ENCODE measurements around the gene SBK2.
"Not testable (repeated sequence)": the region's sequence is repeated elsewhere in the genome, so short reads cannot be mapped to it uniquely, and the experiment has no call there.

Gene SBK2

DNA sequence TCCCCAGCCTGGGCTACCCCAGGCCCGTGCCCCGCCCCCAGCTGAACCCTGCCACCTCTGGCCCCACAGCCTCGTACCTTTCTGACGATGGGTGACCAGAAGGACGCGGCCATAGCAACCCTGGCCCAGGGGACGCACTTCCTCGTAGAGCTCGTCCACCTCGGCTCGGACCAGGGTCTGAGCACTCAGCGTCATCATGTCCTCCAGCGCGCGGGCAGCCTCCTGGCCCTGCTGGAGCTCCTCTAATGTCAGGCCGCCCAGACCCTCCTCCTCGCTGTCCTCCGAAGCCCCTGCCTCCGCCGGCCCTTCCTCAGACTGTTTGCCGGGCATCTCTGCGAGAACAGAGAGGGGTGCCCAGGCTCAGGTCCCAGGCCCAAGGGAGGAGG, 975 bp downstream of the SBK2 start:
- DNase-seq (ENCODE audit: low read depth), result no peak

DNA sequence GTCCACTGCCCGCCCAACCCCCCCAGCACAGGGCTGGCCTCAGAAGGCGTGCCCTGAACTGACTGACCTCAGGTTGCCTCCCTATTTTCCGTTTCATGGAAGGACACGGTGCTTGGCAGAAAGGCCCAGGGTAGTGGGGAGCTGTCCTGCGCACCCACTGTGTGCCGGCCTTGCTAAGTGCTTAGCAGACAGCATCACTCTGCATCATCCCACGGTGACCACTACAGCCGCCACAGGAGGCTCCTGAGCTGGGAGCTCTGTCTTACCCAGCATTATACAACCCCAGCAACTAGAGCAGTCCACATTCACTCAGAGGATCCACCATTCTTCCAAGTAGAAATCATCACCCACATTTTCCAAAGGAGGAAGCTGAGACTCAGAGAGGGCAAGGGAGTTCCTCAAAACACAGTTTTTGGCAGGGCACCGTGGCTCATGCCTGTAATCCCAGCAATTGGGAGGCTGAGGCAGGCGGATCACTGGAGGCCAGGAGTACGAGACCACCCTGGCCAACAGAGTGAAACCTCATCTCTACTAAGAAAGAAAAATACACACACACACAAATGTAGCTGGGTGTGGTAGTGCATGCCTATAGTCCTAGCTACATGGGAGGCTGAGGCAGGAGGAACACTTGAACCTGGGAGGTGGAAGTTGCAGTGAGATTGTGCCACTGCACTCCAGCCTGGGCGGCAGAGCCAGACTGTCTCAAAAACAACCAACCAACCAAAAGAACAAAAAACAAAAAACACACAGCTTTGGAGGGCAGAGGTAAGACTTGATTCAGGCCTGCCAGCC, 1.6 kb downstream of the SBK2 start:
- DNase-seq (ENCODE audit: low read depth), result no peak

DNA sequence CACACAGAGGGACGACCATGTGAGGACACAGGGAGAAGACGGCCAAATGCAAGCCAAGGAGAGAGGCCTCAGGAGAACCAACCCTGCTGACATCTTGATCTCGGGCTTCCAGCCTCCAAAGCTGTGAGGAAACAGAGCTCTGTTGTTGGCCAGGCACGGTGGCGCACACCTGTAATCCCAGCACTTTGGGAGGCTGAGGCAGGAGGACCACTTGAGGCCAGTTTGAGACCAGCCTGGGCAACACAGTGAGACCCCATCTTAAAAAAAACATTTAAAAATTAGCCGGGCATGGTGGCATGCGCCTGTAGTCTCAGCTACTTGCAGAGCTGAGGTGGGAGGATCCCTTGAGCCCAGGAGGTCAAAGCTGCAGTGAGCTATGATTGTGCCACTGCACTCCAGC, 2.7 kb downstream of the SBK2 start:
- not testable (repeated sequence) for DNase-seq (ENCODE audit: low read depth)

DNA sequence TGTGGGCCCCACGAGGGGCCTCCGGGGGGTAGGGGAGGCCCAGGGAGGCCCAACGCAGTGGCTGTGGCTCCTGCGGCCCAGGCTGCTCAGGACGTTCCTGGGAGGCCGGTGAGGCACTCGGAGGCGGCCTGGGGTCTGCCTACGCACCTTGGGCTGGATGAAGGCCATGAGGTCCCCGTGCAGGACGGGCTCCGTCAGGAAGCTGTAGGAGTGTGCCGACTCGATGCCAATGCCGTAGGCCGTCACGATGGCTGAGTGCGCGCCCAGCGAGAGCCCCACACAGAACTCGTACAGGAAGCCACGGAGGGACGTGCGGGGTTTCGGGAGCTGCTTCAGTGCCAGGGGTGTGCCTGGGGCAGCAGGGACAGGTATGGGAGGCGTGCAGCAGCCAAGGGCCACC, 5.9 kb downstream of the SBK2 start:
- DNase-seq (ENCODE audit: low read depth), result no peak

DNA sequence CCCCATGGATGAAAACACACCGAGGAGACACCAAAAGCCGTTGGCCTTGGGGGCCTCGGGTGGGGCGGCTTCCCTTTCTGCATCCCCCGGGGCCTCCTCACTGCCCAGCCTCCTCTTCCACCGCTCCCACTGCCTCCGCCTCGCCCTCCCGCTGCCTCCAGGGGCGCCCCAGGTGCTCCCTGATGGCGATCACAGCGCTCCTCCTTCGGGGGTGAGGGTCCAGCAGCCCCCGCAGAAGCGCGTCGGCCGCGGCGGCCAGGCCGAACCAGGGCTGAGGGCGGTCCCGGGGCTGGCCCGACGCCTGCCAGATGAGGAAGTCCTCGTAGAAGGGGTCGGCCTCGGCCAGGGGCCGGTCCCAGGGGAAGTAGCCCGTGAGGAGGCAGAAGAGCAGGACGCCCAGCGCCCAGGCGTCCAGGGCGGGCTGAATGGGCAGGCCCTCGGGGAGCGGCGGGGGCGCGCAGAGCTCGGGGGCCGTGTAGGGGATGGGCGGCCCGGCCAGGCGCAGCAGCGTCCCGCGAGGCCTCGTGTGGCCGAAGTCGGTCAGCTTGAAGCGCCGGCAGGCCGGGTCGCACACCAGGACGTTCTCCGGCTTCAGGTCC, 7.2 kb downstream of the SBK2 start:
- no peak for DNase-seq (ENCODE audit: low read depth)

DNA sequence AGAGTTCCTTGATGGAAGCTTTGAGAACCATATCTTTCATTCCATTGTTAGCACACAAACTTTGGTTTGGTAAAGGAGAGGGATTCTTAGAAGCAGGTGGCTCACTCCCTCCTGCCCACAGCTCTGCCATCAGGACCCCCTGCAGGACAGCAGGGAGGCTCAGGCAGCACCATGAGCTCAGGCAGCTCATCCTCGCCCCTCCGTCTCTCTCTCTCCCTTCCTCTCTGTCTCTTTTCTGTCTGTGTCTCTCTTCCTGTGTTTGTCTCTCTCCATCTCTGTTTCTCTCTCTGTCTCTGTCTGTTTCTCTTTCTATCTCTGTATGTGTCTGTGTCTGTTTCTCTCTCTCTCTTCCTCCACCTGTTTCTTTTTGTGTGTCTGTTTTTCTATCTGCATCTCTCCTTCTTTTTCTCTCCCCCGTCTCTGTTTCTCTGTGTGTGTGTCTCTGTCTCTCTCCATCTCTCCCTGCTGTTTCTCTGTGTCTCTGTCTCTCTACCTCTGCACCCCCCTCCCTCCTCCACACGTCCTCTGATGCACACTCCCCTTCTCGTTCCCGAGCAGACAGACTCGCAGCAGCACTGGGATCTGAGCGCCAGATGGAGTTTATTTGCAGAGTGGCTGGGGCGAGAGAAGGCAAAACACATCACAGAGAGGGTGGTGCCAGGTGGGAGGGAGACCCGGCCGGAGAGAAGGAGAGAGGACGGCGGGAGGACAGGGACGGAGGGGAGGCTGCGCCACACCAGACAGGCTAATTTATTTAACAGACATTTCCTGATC, 8.7 kb downstream of the SBK2 start:
- DNase-seq (ENCODE audit: low read depth), result no peak

DNA sequence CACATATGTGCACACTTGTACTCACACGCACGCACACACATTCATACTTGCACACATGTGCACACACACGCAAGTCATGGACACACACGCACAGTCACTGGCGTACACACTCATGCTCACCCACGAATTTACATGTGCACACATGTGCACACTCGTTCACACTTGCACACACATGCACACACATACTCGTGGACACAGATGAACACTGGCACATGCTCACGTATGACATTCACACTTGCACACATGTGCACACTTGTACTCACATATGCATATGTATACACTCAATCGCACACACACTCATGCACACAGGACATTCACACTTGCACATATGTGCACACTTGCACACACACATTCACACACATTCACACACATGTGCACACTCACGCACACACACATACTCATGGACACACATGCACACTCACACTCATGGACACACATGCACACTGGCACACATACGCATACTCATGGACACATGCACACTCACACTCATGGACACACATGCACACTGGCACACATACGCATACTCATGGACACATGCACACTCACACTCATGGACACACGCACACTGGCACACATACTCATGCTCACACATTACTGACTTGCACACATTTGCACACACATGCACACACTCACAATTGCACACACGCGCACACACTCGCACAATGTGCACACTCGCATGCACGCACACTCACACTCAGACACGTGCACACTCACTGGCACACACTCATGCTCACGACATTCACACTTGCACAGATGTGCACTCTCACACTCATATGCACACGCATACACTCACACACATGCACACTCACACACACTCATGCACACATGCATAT, 9.5 kb downstream of the SBK2 start:
- DNase-seq (ENCODE audit: low read depth), result no peak

DNA sequence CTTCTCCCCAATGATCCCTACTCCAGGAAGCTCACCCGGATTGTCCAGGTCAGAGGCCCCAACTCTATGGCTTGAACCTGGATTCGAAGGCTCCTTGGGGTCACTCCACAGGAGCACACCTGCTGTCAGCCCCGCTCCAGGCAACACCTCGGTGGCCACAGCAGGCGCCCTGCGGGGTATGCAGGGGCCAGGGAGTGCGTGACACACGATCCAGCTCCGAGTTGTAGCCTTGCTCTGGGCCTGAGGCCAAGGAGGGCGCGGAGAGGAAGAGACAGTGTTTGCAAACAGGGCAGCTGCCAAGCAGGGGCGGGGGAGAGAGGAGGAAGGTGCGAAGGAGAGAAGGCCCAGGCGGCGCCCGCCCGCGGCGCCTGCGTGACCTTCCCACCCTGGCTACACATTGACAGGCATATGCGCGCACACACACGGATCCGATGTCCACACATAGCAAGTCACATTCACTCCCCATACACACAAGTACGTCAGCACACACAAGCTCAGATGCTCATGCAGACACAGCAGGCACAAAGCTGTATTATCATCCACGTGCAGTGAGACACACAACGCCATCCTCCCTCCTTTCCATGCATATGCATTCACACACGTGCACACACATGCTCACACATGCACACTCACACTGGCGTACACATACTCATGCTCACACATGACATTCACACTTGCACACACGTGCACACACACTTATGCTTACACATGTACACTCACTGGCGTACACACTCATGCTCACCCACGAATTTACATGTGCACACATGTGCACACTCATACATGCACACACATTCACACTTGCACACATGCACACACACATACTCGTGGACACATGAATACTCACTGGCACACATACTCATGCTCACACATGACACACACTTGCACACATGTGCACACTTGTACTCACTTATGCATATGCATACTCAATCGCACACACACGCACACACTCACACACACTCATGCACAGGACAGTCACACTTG, 10.4 kb downstream of the SBK2 start:
- peak; percentile 48 for DNase-seq (ENCODE audit: low read depth)

DNA sequence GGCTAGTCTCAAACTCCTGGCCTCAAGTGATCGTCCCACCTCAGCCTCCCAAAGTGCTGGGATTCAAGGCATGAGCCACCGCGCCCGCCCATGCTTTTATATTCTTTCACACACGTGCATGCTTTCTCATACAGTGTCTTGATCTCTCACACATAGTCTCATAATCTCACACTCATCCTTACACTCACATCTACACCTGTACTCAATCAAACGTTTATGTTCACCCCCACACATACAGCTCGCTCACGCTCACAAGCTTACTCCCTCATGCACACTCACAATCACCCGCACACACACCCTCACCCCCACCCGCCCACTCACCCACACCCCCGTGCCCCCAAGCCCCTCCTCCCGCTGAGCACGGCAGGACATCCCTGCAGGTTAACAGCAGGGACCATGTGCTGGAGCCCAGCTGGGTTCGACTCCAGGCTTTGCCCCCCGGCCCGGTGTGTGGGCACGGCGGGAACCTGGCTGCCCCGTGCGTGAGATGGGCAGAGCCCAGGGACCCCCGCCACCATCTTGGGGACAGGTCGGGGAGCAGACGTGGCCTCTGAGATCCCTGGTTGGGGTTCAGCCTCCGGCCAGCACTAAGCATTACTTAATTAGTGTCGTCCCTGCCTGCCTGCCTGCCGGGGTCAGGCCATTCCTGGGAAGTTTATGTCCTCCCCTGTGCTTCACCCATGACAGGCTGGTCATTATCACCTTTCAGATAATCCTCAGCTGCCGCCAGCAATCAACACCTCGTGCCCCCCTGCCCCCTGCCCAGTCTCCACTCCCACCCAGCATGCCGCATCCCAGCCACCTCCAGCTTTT, 11.4 kb downstream of the SBK2 start:
- DNase-seq (ENCODE audit: low read depth), result no peak

DNA sequence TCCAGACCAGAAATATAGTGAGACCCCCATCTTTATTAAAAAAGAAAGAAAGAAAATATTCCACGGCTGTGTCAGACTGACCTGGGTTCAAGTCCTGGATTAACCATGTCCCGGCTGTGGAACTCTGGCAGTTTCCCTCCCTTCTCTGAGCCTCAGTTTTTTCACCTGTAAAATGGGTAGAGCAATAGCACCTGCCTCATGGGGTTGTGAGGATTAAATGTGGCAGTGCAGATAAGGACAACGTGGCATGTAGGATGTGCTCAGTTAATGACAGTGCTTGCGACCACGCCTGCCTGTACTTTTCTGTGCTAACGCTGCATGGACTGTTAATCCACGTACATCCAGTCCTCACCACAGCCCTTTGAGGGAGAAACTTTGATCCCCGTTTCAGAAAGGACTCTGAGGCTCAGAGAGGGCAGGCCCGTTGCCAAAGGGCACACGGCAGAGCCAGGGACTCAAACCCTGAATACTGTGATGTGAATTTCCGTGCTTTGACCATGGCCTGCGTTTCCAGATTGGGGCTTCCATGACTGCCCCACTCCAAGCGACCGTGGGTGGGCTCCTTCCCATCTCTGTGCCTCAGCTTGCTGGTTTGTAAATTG, 16.1 kb downstream of the SBK2 start:
- no peak for DNase-seq (ENCODE audit: low read depth)

DNA sequence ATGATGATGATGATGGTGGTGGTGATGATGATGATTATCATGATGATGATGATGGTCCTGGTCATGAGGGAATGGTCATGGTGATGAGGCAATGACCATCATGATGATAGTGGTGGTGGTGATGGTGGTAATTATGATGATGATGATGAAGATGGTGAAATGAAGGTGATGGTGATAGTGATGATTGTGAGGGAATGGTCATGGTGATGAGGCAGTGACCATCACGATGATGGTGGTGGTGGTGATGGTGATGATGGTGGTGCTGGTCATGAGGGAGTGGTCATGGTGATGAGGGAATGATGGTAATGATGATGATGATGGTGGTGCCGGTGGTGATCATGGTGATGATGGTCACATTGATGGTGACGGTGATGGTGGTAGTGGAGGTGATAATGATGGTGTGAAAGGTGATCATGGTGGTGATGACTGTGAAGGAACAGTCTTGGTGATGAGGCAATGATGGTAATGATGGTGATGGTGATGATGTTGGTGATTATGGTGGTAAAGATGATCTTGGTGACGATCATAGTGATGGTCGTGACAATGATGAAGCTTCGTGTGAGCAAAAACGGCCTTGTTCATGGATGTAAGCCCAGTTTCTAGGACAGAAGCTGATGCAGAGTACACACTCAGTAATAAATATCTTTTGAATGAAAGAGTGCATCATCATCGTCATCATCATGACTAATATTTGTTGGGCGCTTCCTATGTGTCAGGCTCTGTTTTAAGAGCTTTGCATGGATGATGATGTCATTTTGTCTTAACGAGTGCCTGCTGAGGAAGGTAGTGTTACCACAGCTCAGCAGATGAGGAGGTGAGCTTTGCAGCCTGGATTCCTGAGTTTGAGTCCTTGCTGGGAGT, 17.3 kb downstream of the SBK2 start:
- DNase-seq (ENCODE audit: low read depth), result peak; percentile 94

DNA sequence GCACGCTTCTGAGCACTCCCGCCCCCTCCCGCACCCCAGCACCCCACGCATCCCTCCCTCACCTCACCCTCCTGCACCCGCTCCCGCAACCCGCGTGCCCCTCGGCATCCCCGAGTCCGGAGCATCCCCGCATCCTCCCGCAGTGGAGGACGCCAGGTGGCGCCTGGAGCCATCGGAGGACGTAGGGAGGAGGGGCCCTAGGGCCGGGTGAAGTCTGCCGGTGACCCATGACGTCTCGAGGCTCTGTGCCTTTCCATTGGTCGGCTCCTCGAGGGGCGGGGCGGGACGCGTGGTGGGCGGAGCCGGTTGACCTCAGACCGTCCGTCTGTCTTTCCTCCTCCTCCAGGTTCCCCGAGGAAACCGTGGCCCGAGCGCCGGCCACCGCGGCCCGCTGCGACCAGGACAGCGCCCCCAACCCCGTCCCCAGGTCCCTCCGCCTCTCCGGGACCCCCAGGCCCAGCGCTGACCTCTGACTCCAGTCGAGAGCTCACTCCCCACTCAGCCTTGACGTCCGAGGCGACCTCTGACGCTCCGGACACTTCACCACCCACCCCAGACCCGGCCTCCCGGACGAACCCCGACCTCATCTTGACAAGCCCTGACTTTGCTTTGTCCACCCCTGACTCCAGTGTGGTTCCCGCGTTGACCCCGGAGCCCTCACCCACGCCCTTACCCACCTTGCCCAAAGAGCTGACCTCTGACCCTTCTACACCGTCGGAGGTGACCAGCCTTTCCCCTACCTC, 19.9 kb downstream of the SBK2 start:
- DNase-seq (ENCODE audit: low read depth), result peak; percentile 95

DNA sequence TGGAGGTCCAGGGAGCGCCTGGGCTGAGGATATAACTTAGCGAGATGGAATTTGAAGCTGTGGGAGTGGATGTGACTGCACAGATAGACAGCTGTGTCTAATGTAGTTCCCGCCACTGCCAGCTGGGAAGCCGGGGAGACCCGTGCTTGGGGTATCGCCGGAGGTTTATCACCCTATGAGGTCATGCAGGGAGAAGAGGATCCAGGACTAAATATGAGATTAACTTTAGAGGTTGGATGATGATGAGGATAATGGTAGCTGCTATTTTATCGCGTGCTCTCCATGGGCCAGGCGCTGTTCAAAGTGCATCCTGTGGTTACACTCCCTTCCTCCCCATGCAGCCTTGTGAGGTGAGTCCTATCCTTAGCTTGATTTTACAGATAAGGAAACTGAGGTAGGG, 28.8 kb downstream of the SBK2 start:
- no peak for DNase-seq (ENCODE audit: low read depth)

DNA sequence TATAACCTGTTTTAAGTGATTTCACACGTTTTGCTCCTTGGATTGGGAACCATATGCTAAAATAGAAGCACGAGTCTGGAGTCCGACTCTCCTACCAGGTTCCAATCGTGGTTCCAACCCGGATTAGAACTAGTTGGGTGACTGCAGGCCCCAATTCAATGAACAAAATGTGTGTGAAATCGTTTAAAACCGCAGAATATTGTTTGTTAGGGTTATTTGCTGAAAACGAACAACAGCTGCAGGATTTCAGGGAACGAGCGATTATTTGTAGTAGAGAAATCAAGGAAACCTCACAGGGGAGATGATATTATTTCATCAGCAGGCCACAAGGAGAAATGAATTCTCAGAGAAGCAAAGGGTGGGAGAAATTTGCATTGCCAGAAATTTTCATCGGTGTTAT, 32.0 kb downstream of the SBK2 start:
- no peak for DNase-seq (ENCODE audit: low read depth)

DNA sequence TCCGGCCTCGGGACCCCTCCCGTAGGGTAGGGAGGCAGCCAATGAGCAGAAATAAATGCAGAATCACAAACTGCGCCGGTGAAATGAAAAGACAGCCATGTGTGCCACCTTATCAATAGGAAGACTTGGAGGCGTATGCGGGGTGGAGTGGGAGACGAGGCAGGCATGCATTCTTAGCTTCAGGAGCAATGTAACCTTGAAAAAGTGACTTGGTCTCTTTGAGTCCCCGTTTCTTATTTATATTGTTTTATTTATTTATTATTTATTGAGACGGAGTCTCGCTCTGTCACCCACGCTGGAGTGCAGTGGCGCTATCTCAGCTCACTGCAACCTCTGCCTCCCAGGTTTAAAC, 32.7 kb downstream of the SBK2 start:
- no peak for DNase-seq (ENCODE audit: low read depth)

DNA sequence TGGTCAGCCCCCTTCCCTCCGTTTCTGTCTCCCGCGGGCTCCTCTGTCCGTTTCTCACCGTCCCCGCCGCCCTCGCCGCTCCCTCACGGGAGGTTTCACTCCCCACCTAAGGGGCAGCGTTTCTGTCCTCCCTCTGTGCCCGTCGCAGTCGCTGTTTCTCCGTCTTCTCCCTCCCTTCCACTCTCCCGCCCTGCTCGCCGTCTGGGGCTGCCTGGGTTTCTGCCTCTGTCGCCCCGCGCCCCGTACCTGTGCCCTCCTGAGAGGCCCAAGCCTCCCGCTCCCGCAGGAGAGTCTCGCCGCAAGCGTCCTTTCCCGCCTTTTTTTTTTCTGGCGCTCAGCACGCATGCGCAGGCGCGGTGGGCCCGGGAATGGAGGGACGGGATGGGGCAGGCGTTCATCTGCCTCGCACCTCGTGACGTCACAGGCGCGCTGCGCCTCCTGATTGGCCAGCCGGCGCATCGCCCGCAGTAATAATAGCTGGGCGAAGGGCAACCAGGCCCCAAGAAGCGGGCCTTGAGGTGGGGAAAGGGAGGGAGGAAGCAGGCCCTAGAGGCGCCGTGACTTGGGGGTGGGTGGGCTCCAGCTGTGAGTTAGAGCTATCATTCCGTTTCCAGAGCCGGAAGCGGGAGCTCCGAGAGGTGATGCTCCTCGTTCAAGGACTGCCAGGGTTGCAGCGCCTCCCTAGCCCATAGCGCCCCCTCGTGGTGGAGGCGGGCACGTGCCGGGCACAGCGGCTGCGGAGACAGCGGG, 33.3 kb downstream of the SBK2 start:
- DNase-seq (ENCODE audit: low read depth), result peak; percentile 91

DNA sequence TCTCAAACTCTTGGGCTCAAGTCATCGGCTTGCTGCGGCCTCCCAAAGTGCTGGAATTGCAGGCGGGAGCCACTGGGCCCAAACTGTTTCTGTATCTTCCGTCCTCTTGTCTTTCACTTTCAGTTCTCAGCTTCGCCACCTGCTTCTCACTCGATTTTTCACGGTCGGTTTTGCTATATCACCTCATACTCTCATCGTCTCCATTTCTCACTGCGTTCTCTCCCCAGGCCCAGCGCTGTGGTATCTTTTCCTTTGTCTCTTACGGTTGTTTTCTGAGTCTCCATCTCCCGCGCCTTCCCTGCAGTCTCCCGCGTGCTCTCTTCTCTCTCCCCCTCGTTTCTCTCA, 33.8 kb downstream of the SBK2 start:
- DNase-seq (ENCODE audit: low read depth), result no peak
